Astrocyte of the cerebellum (primary cell): ENCODE results near the gene LRRC4.

ENCODE experiments used
- DNase-seq: peaks from one replicate; pipeline ENCODE4 v3.0.0-alpha.2; 2011; ENCODE audit warnings: low read depth
- H3K4me3 ChIP-seq: 2 replicates; pipeline ENCODE4 v1.5.1; 2011; ENCODE audit warnings: mild to moderate bottlenecking, low read depth, low read length, moderate library complexity
- CTCF ChIP-seq: IDR thresholded peaks from 2 replicates; pipeline ENCODE4 v1.5.1; 2012; ENCODE audit warnings: low read length, low read depth, moderate library complexity, mild to moderate bottlenecking; ENCODE audit errors: missing control alignments
- in situ Hi-C: cut with HindIII; loops from 2 replicates; pipeline ENCODE4 v1.10.0; 2017; ENCODE audit warnings: low sequenced_read_pairs

The LRRC4 gene

GRCh38 chr7:127993317-127993716 is 37.9 kb downstream of the LRRC4 start:
- no peak for TF ChIP-seq CTCF
- H3K4me3 ChIP-seq = no peak overlapping the region
- in situ Hi-C loops = no loop called here
- DNase-seq = no peak

GRCh38 chr7:127988751-127989150 is 42.5 kb downstream of the LRRC4 start:
- TF ChIP-seq CTCF = no peak
- in situ Hi-C loops = no loop called here

GRCh38 chr7:127986581-127987521 is 44.4 kb downstream of the LRRC4 start:
- TF ChIP-seq CTCF = no peak
- no peak overlapping the region for H3K4me3 ChIP-seq
- in situ Hi-C loops = no loop called here
- DNase-seq = no peak

More at GRCh38 chr7:127988751-127989150, 42.5 kb downstream of the LRRC4 start:
- H3K4me3 ChIP-seq = no peak overlapping the region
- DNase-seq = no peak

GRCh38 chr7:127983804-127984332 is 47.4 kb downstream of the LRRC4 start:
- in situ Hi-C loops = no loop called here
- DNase-seq = no peak
- no peak overlapping the region for H3K4me3 ChIP-seq
- no peak for TF ChIP-seq CTCF

GRCh38 chr7:127981965-127982364 is 49.3 kb downstream of the LRRC4 start:
- no peak overlapping the region for H3K4me3 ChIP-seq
- no peak for DNase-seq
- in situ Hi-C loops = no loop called here
- no peak for TF ChIP-seq CTCF

GRCh38 chr7:127980901-127981300 is 50.3 kb downstream of the LRRC4 start:
- in situ Hi-C loops = no loop called here
- no peak overlapping the region for H3K4me3 ChIP-seq
- DNase-seq = no peak
- no peak for TF ChIP-seq CTCF
